K562 (cell line): ENCODE measurements around the gene AKAP6. TPM values are rescaled to one million over a fixed set of nuclear protein-coding genes. Genes with fewer than 3 reads are reported as not detected.

Experiments
- ATAC-seq: fragments of 200-7000 bp; cut with Tn5 transposase; 3 replicates; pipeline ENCODE4 v1.9.1; 2020; ENCODE audit warnings: moderate library complexity
- BruUV-seq: library from RNA; stranded (reverse); fragments of 400-500 nt; replicated peaks from 2 replicates; lab custom pipeline; 2021; lab: Mats Ljungman, UMichigan
- CTCF ChIA-PET: fragments of 300-600 bp; formaldehyde crosslinking; extraction: SDS; loops from one replicate; lab custom pipeline; 2021; ENCODE audit warnings: low intra/inter-chr PET ratio; lab: Yijun Ruan, JAX
- POLR2A ChIA-PET: fragments of 300-600, 350-650 bp; sonication (Branson Sonifier 250); formaldehyde crosslinking; extraction: SDS; loops from one replicate; lab custom pipeline; 2021; ENCODE audit warnings: antibody characterized with exemption, inconsistent platforms; lab: Yijun Ruan, JAX
- DNase-seq, 4 experiments: peaks; one replicate each; pipeline versions ENCODE4 v3.0.0 to v3.0.0-alpha.2; 2011 to 2018; ENCODE audit warnings: low spot score in 3 of 4, mixed read lengths in 3 of 4; ENCODE audit errors: extremely low read depth in 1 of 4
- FAIRE-seq: peaks from 2 replicates; lab custom pipeline; 2011; peaks lifted over from hg19 to GRCh38; lab: Jason Lieb, UNC
- H2AFZ ChIP-seq: 2 replicates; pipeline ENCODE4 v1.6.0; 2011; ENCODE audit warnings: low read depth, low read length, control low read depth, inconsistent platforms
- H3K27ac ChIP-seq: fragments of 200-600 bp; 3 replicates; pipeline ENCODE4 v1.8.0; 2011; ENCODE audit warnings: low read depth, mild to moderate bottlenecking, control low read depth, inconsistent platforms, low read length, moderate library complexity, mixed read lengths; ENCODE audit errors: extremely low read depth
- H3K27me3 ChIP-seq, 2 experiments: fragments of 300-600 bp in 1 of 2; 2 replicates in 1 of 2; 3 replicates in 1 of 2; pipeline versions ENCODE4 v1.6.0 to v1.8.0; 2011; ENCODE audit warnings: inconsistent platforms in 2 of 2, low read length in 2 of 2, mild to moderate bottlenecking in 1 of 2, mixed read lengths in 1 of 2, moderate library complexity in 1 of 2; ENCODE audit not compliant: control insufficient read depth in 2 of 2, insufficient read depth in 2 of 2
- H3K36me3 ChIP-seq: fragments of 300-600 bp; 3 replicates; pipeline ENCODE4 v1.8.0; 2011; ENCODE audit warnings: mild to moderate bottlenecking, low read length, inconsistent platforms; ENCODE audit not compliant: control insufficient read depth, insufficient read depth
- H3K4me1 ChIP-seq, 2 experiments: fragments of 200-600 bp in 1 of 2; replicated peaks in 1 of 2; 2 replicates in 1 of 2; 3 replicates in 1 of 2; pipeline versions ENCODE4 v1.5.1 to v1.8.0; 2011; ENCODE audit warnings: inconsistent platforms in 2 of 2, low read length in 2 of 2, mild to moderate bottlenecking in 1 of 2, mixed read lengths in 1 of 2, moderate library complexity in 1 of 2; ENCODE audit not compliant: control insufficient read depth in 2 of 2, insufficient read depth in 2 of 2
- H3K4me2 ChIP-seq: 2 replicates; pipeline ENCODE4 v1.6.1; 2011; ENCODE audit warnings: low read length, control low read depth, inconsistent platforms, mixed read lengths; ENCODE audit not compliant: insufficient read depth
- H3K4me3 ChIP-seq: fragments of 200-600 bp; sonication (generic), shearing (Covaris generic); 2 replicates; pipeline ENCODE4 v1.5.1; 2016; ENCODE audit warnings: control low read depth, inconsistent platforms
- H3K79me2 ChIP-seq: fragments of 200-600 bp; 3 replicates; pipeline ENCODE4 v1.8.0; 2011; ENCODE audit warnings: low read length, inconsistent platforms; ENCODE audit not compliant: control insufficient read depth, insufficient read depth
- H3K9ac ChIP-seq, 2 experiments: 2 replicates each; pipeline versions ENCODE4 v1.6.0 to v1.6.1; 2011; ENCODE audit warnings: low read depth in 2 of 2, low read length in 2 of 2, control low read depth in 1 of 2, inconsistent platforms in 1 of 2, mild to moderate bottlenecking in 1 of 2, mixed read lengths in 1 of 2; ENCODE audit not compliant: insufficient read depth in 1 of 2
- H3K9me1 ChIP-seq: one replicate; pipeline ENCODE4 v1.6.0; 2011; ENCODE audit warnings: inconsistent platforms, mild to moderate bottlenecking, low read length, moderate library complexity; ENCODE audit not compliant: control insufficient read depth, insufficient read depth
- H3K9me3 ChIP-seq: replicated peaks from 2 replicates; pipeline ENCODE4 v1.5.1; 2011; ENCODE audit warnings: low read depth, low read length, inconsistent platforms; ENCODE audit not compliant: control insufficient read depth, insufficient read depth
- H4K20me1 ChIP-seq: replicated peaks from 2 replicates; pipeline ENCODE4 v1.6.1; 2011; ENCODE audit warnings: low read length, inconsistent platforms, mixed read lengths; ENCODE audit not compliant: control insufficient read depth, insufficient read depth
- SMARCB1 ChIP-seq: IDR thresholded peaks from 2 replicates; pipeline ENCODE4 v1.6.1; 2011; ENCODE audit warnings: improper control_type of control experiment, low read depth; ENCODE audit not compliant: insufficient read length
- ZNF75A ChIP-seq: fragments of 450-650 bp; formaldehyde crosslinking; IDR thresholded peaks from 2 replicates; pipeline ENCODE4 v1.4.0; 2020; ENCODE audit warnings: mild to moderate bottlenecking
- WGBS: fragments of 100-300 bp; shearing (Covaris generic); methylation state at CpG from one replicate; pipeline ENCODE4 v1.1.6; 2016; ENCODE audit warnings: low coverage, mixed read lengths; ENCODE audit not compliant: insufficient coverage; ENCODE audit errors: missing lambda C conversion rate; 5-methylcytosine and 5-hydroxymethylcytosine counted together
- in situ Hi-C: fragments of 300-500 bp; cut with MboI; formaldehyde crosslinking; loops from 4 replicates; pipeline ENCODE4 v1.15.0; 2018; ENCODE audit warnings: inconsistent platforms, mixed read lengths
- intact Hi-C: fragments of 100-400 bp; cut with micrococcal nuclease; formaldehyde crosslinking; loops from 2 replicates; pipeline ENCODE4 v1.14.2; 2022
- polyA plus RNA-seq, 8 experiments: library from polyadenylated mRNA; depleted of rRNA in 4 of 8; stranded (reverse) in 5 of 8; unstranded in 3 of 8; fragments of >200 nt; fragmentation: Nextera tagmentation in 2 of 8; fragmentation: Illumina TruSeq in 1 of 8; extraction: Ambion mirVana in 2 of 8; extraction: Trizol in 1 of 8; gene quantifications; 2 replicates each; pipeline versions ENCODE4 v1.2.1 to v1.2.3, GENCODE V29; 2011 to 2014; ENCODE audit warnings: inconsistent platforms in 1 of 8, missing spikeins in 1 of 8
- total RNA-seq, 7 experiments: library from RNA; depleted of rRNA in 6 of 7; stranded (reverse); fragments of >200 nt in 6 of 7; fragmentation: Illumina TruSeq in 2 of 7; extraction: Trizol in 2 of 7; gene quantifications; 2 replicates each; pipeline versions ENCODE4 v1.2.1 to v1.2.3, GENCODE V29; 2011 to 2021; ENCODE audit warnings: low replicate concordance in 1 of 7
- TF ChIP-seq, protein P1 (sequence below): fragments of 200-800 bp; sonication (Bioruptor generic); IDR thresholded peaks from 2 replicates; pipeline ENCODE4 v1.6.1; 2017; ENCODE audit warnings: missing genetic modification characterization, missing compliant biosample characterization

Gene AKAP6
- total and polyA plus RNA-seq, 9 of the 15 experiments (the other 6 are each of a cell fraction or from before 2014, with no cell fraction given) = 0.03 to 1.7 (median 0.48) TPM

- BruUV-seq = no TSS peak
- no peaks in the 10 kb centered on the region for H3K36me3 ChIP-seq
- CTCF ChIA-PET = no interaction called here
Observed at GRCh38 chr14:32694795-32695449, 365.8 kb downstream of the AKAP6 start.

More at GRCh38 chr14:32694795-32695449, 365.8 kb downstream of the AKAP6 start:
- Histone ChIP-seq H3K4me2 (no peak overlapping the region), H3K27ac (no peak overlapping the region), H3K27me3 (no peaks in the 10 kb centered on the region), H3K4me1 (no peaks in the 10 kb centered on the region), H3K79me2 (no peaks in the 10 kb centered on the region), H3K9me1 (no peaks in the 10 kb centered on the region), H3K9ac (no peak overlapping the region), H3K4me3 (no peak overlapping the region), H4K20me1 (no peaks in the 10 kb centered on the region), H3K9me3 (no peaks in the 10 kb centered on the region), H2AFZ (no peak overlapping the region)
- DNase-seq (no peak), ATAC-seq (no peak), FAIRE-seq (no peak)
- in situ Hi-C loops (loop anchor here (25.0 kb wide), 1 partner anchor 1467 kb away; no protein-coding TSS in a partner anchor), intact Hi-C loops (no loop called here)
- POLR2A ChIA-PET = no interaction called here
- WGBS = 0% methylated on average over 3 of the region's 3 CpGs
- TF ChIP-seq SMARCB1 (no peak), ZNF75A (CRISPR knock-in tag) (no peak)
- TF ChIP-seq, protein P1, sequence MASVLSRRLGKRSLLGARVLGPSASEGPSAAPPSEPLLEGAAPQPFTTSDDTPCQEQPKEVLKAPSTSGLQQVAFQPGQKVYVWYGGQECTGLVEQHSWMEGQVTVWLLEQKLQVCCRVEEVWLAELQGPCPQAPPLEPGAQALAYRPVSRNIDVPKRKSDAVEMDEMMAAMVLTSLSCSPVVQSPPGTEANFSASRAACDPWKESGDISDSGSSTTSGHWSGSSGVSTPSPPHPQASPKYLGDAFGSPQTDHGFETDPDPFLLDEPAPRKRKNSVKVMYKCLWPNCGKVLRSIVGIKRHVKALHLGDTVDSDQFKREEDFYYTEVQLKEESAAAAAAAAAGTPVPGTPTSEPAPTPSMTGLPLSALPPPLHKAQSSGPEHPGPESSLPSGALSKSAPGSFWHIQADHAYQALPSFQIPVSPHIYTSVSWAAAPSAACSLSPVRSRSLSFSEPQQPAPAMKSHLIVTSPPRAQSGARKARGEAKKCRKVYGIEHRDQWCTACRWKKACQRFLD (CRISPR knock-in tag) = no peak
